Right forelimb (tissue), 1 donor: Measurements from ENCODE around the gene KCTD16.

Experiments used
- DNase-seq: peaks from one replicate; pipeline ENCODE4 v3.0.0-alpha.2; 2018

Gene KCTD16

DNA sequence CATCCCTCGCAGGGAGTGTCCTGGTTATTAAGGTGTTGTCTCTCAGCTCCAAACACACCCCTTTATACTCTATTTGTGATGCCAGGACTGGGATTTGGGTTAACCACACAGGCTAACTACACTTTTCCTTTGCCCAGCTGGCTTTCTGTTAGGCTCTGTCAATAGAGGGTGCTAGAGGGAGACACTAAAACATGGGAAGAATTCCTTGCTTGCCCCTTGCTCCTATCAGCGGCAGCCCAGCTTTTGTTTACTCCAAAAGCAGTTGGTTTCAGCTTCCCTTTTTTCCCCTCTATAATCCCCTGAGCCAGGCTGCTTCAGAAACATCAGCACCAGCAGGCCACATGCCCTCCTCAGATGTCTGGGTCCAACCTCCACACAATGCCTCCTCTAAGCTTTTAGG is 297.1 kb downstream of the KCTD16 start:
- DNase-seq = no peak

DNA sequence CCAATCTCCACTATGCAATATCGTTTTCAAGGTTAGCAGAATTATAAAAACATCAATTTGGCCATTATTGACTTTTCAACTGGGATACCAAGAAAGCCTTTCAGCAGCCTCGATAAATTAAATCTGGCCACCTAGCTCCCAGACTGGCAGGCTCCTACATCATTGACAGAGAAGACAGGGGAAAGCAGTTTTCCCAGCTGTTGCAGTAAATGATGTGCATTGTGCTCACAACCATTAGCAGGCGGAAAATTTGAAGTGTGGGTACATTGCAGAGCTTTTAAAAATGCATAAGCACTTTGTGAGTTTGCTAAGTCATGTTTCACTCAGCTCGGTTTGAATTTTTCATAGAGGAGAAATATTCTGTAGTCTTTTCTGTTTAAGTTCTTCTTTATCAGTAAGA is 297.9 kb downstream of the KCTD16 start:
- DNase-seq = no peak

DNA sequence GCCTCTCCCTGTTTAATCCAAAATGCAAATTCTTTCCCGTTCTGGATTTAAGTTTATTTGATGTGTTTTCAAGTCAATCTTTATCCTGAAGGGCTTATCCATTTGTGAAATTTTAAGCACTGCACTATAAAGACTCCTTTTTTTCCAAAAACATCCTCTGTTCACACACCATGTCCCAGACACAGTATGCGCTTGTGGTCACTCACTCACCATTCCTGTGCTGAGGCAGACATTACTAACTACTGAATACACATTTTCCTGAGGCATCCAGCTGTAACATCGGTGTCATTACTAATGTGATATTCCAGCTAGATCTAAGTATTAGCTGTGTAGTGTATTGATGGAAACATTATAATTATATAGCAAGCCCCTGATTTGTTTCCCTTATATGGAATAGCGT is 298.4 kb downstream of the KCTD16 start:
- no peak for DNase-seq

DNA sequence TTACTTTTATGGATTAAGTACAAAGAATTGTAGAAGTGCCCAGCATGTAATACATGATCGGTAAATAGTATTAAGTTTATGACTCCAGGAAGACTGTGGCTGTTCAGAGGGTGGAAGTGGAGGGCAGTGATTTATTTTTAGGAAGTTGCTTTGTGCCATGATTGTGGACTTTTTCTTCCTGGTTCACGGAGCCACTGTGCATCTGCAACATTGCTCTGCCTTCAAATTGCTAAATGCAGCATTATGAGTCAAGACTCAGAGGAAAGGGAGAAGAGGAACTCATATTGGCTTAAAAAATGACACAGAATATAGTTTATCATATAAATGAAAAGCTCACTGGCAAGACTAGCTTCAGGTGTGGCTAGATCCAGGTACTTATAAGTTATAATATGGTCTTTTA is 301.5 kb downstream of the KCTD16 start:
- no peak for DNase-seq

DNA sequence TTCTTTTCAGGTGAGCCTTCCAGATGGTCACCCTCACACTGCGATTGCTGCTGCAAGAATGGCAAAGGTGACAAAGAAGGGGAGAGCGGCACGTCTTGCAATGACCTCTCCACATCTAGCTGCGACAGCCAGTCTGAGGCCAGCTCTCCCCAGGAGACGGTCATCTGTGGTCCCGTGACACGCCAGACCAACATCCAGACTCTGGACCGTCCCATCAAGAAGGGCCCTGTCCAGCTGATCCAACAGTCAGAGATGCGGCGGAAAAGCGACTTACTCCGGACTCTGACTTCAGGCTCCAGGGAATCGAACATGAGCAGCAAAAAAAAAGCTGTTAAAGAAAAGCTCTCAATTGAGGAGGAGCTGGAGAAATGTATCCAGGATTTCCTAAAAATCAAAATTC is 303.0 kb downstream of the KCTD16 start:
- no peak for DNase-seq

DNA sequence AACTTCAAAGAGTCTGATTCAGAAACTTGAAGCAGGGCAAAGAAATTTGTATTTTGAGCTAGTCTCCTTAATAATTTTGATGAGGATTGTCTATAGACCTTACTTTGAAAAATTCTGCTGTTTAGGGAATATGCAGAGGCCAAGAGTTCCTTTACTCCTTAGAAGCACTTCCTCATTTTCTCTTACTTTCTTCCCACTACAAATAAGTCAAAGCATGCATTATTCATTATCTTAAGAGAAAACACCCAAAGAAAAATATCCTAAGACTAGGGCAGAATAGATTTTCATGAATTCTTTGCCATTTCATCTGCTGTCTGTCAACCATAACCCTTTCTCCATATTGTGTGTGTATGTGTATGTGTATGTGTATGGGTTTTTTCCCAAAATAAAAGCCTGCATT is 307.9 kb downstream of the KCTD16 start:
- no peak for DNase-seq

DNA sequence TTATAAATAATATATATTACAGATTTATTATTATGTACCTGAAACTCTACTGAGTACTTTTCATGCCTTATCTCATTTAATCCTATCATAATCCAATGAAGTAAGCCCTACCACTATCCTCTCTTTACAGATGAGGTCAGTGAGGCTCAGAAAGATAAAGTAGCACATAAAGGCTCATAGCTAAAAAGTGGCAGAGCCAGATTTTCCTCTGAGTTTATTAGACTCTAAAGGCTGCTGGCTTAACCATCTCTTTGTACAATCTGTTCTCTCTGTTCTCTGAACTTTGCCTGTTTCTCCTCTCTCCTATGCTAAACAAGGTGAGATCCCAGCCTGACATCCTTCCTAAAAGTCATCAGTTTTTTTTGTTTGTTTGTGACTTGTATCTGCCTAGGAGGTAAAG is 311.2 kb downstream of the KCTD16 start:
- no peak for DNase-seq

DNA sequence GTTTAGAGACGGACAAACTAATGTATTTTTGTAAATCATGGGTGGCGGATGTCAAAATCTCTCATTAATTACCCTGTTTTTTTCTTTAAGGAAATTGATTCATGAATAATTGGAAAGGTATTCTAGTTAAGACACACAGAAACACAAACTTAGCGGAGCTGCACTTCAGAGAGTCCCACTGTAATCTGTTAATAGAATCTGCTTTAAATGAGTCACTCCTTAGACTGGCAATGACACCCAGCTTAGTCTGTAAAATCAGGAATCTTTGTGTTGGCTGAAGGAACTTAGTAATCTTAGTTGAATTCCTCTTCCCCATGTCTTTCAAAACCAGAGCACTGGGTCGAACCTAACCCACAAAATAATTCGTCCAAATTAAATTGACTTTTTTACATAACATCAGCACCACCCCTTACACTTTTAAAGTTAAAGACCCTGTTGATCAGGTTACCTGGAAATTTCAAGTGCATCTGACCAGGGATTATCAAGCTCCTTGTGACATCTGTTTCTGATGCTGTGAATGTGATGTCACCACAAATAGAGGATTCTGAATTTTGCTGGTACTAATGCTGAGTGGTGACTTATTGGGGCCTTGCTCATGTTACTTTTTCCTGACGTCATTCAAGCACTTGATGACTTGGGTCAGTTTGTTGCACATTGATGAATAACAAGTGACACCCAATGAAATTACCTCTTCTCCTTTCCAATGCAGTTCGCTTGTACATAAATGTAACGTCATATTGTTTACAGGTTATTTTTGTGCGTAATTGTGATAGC is 313.6 kb downstream of the KCTD16 start:
- DNase-seq = no peak

DNA sequence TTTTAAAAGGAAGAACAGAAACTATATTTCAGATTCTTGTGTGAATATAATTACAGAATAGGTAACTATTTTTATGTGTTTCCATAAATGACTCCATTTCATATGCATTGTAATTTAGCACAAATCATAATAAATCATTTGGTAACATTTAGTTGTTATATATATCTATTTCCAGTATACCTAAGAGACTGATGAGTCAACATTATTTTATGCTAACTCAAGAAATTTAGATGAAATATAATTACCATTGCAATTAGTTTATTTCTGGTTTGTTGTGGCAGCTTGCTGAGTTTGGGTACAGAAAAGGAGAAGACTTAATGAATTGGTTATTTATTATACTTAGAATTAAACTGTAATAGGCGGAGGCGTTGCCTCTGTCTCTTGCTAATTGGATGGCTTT is 314.9 kb downstream of the KCTD16 start:
- no peak for DNase-seq

DNA sequence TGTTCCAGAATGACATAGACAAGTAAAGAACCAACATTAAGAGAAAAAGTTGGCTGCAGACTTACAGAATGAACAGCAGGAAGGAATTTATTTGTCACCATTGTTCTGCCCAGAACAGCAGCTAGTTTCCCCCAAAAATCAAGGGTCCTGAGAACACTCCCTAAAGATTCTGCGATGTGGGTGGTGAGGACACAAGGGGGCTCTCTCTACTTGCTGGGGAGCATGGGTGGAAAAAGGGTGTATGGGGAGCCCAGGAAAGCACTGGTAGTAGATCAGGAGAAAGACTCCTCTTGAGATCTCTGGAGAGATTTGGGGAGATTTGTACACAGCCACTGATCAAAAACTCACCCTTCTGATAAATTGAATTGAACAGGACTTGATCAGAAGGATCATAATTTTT is 316.5 kb downstream of the KCTD16 start:
- DNase-seq = no peak

DNA sequence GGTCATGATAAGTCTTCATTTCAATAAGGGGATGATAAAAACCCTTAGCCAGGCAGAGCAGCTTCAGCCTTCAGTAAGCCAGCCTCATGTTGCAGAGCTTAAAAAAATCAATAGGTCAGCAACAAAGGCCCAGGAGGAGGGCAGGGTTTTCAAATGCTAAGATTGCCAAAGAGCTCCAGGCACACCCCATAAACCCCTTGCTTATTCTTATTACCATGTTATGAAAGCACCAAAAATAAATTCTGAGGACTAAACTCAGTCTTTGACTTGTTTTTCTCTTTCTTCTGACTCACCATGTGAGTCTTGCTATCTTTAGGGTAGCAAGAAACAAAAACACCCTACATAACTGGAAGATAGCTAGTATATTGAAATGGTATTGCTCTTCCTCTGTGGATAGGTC is 317.1 kb downstream of the KCTD16 start:
- DNase-seq = no peak

DNA sequence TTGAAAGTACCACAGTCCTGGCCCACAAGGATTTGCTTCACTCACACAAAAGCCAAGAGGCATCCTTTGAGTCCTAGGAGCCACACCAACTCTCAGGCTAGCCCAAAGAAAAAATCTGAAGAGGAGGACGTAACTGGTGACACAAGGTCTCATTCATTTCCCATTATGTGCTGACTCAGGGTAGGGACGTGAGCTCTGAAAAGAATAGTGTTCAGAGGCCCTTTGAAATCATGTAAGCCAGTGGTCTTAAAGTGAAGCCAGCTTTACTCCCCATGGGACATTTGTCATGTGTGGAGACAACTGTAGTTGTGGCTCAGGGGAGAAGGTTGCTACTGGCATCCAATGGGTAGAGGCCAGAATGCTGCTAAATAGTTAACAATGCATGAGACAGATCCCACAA is 332.4 kb downstream of the KCTD16 start:
- DNase-seq = no peak

DNA sequence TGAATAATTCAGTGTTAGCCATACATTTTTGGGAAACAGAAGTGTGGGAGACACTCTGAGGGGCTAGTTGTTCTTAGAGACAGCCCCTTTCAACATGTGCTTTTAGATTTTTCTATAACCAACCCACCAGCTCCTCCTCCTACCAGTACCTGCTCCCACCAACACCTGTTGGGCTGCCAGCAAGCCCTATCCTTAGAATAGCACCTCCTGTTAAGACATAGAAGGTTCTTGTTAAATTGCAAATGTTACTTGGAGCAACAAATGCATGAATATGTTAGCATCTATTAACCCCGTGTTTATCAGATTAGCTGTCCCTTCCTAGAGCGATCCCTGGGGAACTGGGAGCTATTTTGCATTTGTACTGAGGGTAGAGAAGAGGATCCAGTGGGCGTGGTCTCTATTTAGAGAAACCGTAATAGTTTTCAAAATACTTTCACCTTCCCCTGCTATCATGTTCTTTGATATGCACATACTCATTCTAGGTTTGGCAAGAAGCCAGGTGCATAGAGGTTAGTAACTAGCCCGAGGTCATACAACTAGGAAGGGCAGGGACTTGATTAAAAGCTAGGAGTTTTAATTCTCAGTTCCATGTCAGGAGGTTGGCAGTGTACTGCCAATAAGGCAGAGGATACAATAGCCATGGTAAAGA is 334.4 kb downstream of the KCTD16 start:
- no peak for DNase-seq

DNA sequence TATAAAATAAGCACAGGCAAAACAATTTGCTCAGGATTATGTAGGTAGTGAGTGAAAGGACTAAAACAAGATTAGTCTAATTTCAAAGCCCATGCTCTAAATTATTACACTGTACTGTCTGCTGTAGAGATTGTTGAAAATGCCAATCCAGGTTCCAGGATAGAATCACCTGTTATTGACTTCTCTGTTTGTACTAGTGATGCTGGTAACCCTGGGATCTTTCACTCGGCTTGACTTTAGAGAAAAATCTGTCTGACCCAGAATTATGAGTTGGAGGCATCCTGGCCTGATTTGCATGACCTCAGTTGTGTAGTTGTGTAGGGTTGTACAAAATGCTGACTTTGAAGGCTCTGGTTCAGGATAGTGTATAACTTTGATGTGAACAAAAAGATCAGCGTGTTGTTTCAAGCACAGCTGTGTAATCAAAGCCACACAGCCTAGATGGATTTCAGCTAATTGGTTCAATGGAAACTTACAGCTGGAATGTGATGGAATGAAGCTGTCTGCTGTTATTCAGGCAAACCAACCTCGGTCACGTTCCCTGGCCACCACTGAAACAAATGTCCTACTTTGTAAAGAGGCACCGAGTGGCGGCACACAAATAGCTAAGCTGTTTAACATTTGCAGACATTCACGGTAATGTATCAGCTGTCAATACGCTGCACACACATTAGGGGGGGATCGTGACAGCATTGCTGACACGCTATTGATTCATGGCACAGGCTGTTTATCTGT is 340.3 kb downstream of the KCTD16 start:
- no peak for DNase-seq

DNA sequence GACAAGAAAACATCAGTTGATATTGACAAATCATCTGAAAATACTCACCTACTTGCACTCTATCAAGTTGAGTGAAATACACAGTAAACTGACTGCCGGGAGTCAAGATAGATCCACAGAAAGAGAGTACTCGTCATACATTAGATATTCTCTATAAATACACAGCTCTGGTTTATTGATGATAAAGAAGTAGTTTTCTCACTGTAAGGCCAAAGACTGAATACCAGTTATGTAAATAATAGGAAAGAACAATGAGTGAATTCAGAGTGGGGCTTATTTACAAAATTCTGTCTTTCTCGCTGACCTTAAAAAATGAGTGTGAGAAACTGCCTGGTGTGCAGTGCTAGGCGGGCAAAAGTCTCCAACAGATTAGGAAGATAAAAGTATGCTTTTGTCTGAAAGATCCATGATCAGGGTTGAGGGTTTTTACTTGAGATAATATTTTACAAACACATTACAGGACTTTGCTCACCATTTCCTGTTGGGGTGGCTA is 341.0 kb downstream of the KCTD16 start:
- DNase-seq = no peak

DNA sequence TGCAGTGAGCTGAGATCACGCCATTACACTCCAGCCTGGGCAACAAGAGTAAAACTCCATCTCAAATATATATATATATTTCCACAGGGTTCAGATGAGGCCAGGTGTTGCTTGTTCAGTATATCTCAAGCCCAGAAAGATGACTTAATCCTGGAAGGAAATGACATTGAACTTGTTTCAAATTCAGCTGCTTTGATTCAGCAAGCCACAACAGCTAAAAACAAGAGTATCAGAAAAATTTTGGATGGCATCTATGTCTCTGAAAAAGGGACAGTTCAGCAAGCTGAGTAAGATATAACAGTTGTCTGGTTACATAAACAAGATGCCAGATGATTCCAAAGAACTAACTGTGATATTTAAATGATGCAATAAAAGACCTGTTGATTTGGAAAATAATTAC is 352.0 kb downstream of the KCTD16 start:
- no peak for DNase-seq

DNA sequence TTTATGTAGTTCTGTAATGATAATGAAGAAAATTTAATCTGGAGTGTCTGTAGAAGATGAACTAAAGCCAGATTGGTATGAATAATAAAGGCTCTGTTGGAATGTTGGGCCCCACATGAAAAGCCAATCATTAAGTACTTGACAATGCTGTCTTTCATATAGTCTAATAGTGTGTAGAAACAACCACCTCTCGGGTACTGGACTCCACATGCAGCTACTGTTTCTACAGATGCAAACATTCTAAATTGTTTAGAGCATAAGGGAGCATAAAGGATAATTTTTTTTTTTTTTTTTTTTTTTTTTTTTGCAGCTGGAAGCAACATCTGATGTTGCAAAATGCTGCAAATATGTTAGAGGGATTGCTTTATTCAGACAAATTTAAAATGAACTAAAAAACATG is 354.3 kb downstream of the KCTD16 start:
- no peak for DNase-seq

DNA sequence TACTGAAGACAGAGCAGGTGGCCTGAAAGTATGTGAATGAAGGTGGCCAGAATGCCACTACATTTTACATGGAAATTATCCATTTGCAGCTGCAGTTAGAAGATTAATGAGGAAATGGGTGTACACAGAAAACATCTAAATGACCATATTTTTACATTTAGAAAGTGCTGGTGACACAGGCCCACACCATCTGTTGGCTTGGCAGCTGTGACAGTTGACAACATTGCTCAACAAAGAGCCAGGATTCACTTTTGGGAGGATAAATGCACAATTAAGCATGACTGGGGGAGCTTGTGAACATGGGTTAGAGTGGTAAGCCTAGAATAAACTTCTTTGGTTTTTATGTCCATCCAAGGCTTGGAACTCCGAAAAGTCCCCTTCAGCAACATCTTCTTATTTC is 360.5 kb downstream of the KCTD16 start:
- DNase-seq = no peak
